SU-DHL-6 (cell line): Measurements from ENCODE around the gene C1QC.

ENCODE experiments used
- EZH2phosphoT487 ChIP-seq: fragments of 200-600 bp; sonication (generic), shearing (Covaris generic); conservative IDR thresholded peaks from 2 replicates; pipeline ENCODE4 v1.6.1; 2018; ENCODE audit warnings: mild to moderate bottlenecking, antibody characterized with exemption, low read length, moderate library complexity, mixed read lengths
- TF ChIP-seq, protein P1 (sequence below): fragments of 200-600 bp; sonication (generic); IDR thresholded peaks from one replicate; pipeline ENCODE4 v1.5.1; 2017; ENCODE audit warnings: antibody characterized with exemption, mild to moderate bottlenecking, low read length, moderate library complexity; ENCODE audit not compliant: insufficient read depth, poor library complexity, severe bottlenecking

DNA sequence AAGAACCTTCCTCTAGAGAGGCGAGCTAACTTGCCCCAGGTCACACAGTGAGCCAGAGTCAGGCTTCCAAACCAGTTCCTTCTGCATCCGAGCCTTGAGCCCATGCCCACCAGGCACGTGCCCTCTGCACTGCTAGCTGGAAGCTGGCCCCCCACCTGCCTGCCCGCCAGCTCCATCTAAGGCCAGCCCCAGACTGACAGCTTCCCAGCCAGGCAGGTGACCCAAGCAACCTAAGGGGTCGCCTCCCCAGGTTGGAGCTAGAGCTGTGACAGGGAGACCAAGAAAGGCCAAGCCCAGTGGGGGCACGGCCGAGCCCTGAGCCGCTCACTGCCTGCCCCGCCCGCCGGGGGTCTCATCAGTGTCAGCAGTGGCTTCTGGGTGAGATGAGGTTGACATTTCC, 26.9 kb upstream of the C1QC start:
- TF ChIP-seq, protein P1, sequence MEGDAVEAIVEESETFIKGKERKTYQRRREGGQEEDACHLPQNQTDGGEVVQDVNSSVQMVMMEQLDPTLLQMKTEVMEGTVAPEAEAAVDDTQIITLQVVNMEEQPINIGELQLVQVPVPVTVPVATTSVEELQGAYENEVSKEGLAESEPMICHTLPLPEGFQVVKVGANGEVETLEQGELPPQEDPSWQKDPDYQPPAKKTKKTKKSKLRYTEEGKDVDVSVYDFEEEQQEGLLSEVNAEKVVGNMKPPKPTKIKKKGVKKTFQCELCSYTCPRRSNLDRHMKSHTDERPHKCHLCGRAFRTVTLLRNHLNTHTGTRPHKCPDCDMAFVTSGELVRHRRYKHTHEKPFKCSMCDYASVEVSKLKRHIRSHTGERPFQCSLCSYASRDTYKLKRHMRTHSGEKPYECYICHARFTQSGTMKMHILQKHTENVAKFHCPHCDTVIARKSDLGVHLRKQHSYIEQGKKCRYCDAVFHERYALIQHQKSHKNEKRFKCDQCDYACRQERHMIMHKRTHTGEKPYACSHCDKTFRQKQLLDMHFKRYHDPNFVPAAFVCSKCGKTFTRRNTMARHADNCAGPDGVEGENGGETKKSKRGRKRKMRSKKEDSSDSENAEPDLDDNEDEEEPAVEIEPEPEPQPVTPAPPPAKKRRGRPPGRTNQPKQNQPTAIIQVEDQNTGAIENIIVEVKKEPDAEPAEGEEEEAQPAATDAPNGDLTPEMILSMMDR = no peak
- no peak for TF ChIP-seq EZH2phosphoT487
